Hepatocyte (in vitro differentiated cells): ENCODE measurements around the gene MAGI1.

Source experiments
- EZH2 ChIP-seq: fragments of 200-600 bp; sonication (generic); IDR thresholded peaks from 2 replicates; pipeline ENCODE4 v1.6.1; 2016; ENCODE audit warnings: antibody characterized with exemption, mild to moderate bottlenecking, borderline replicate concordance
- TF ChIP-seq, protein P1 (sequence below): fragments of 200-600 bp; sonication (generic); IDR thresholded peaks from 2 replicates; pipeline ENCODE4 v1.5.1; 2016; ENCODE audit warnings: antibody characterized with exemption, mild to moderate bottlenecking; ENCODE audit not compliant: poor library complexity

DNA sequence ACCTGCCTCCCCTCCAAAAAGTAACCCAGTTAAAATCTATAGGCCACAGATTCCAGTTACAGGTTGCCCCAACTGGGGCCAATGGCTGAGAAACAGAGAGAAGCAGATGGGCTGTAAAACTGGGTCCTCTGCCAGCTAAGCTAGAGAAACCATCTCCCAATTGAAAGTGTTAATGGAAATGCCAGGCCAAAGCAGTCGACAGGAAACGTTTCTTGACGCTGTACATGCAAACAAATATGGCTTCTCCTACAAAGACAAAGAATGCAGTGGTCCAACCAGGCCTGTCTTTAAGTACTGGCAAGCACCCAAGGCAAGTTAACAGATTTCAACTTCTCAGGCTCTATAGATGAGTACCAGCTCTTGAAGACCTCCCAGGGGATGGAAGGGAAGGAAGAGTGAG, 71.3 kb downstream of the MAGI1 start:
- TF ChIP-seq, protein P1, sequence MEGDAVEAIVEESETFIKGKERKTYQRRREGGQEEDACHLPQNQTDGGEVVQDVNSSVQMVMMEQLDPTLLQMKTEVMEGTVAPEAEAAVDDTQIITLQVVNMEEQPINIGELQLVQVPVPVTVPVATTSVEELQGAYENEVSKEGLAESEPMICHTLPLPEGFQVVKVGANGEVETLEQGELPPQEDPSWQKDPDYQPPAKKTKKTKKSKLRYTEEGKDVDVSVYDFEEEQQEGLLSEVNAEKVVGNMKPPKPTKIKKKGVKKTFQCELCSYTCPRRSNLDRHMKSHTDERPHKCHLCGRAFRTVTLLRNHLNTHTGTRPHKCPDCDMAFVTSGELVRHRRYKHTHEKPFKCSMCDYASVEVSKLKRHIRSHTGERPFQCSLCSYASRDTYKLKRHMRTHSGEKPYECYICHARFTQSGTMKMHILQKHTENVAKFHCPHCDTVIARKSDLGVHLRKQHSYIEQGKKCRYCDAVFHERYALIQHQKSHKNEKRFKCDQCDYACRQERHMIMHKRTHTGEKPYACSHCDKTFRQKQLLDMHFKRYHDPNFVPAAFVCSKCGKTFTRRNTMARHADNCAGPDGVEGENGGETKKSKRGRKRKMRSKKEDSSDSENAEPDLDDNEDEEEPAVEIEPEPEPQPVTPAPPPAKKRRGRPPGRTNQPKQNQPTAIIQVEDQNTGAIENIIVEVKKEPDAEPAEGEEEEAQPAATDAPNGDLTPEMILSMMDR: no peak
- no peak for TF ChIP-seq EZH2
